ENCODE measurements around the gene CNPY4.

CNPY4 gene

GRCh38 chr7:100152937-100153666 lies 33.7 kb downstream of the CNPY4 start:
- no peak for DNase-seq

- no peak for DNase-seq
Observed at GRCh38 chr7:100153708-100154535, 34.5 kb downstream of the CNPY4 start.

- DNase-seq = no peak
Observed at GRCh38 chr7:100154651-100155491, 35.4 kb downstream of the CNPY4 start.

- no peak for DNase-seq
Observed at GRCh38 chr7:100155553-100156317, 36.3 kb downstream of the CNPY4 start.

GRCh38 chr7:100156331-100157068 lies 37.1 kb downstream of the CNPY4 start:
- peak; percentile 16 for DNase-seq

- no peak for DNase-seq
Observed at GRCh38 chr7:100157069-100157333, 37.6 kb downstream of the CNPY4 start.

GRCh38 chr7:100157334-100158228 lies 38.1 kb downstream of the CNPY4 start:
- no peak for DNase-seq

- peak; percentile 85 for DNase-seq
Observed at GRCh38 chr7:100158229-100159098, 39.0 kb downstream of the CNPY4 start, which contains the start of gene TRAPPC14. TSS of gene TRAPPC14 (minus strand) at chr7:100158723. CDS start at chr7:100158499, 224 bp downstream.

- no peak for DNase-seq
Observed at GRCh38 chr7:100159099-100159623, 39.7 kb downstream of the CNPY4 start.

- no peak for DNase-seq
Observed at GRCh38 chr7:100160067-100160466, 40.6 kb downstream of the CNPY4 start.

- DNase-seq = no peak
Observed at GRCh38 chr7:100163006-100163531, 43.6 kb downstream of the CNPY4 start.

- no peak for DNase-seq
Observed at GRCh38 chr7:100163871-100164270, 44.4 kb downstream of the CNPY4 start.

- peak; percentile 20 for DNase-seq
Observed at GRCh38 chr7:100166317-100166940, 47.0 kb downstream of the CNPY4 start.

GRCh38 chr7:100166970-100167911 lies 47.8 kb downstream of the CNPY4 start:
- no peak for DNase-seq

GRCh38 chr7:100167912-100168323 lies 48.5 kb downstream of the CNPY4 start:
- no peak for DNase-seq

GRCh38 chr7:100169147-100169850 lies 49.9 kb downstream of the CNPY4 start:
- DNase-seq = peak; percentile 16
